ENCODE results near the gene PDP2.

Gene PDP2

DNA sequence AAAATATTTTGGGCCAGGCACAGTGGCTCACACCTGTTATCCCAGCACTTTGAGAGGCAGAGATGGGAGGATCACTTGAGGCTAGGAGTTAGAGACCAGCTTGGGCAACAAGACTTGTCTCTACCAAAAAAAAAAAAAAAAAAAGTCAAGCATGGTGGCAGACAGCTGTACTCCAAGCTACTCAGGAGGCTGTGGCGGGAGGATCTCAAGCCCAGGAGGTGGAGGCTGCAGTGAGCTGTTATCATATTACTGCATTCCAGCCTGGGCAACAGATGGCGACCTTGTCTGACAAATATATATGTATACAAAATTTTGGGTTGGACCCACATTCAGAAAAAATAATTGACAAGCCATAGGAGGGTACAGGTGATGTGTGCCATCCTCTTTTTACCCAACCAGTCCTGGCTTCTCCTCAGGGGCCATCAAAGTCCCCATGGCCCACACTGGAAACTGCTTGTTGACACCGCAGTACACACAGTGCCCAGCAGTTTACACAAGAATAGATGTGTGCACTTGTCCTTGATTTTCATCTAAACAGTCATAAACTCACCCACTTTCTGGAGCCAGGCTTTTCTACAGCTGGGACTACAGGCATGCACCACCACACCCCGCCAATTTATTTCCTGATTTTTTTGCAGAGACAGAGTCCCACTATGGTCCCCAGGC is 56.7 kb downstream of the PDP2 start:
- H3K9me3 ChIP-seq (ENCODE audit: control extremely low read depth in 1 of 5, control insufficient read depth in 4 of 5, insufficient read depth in 2 of 5, low read depth in 1 of 5, low read length in 4 of 5) = no peaks in the 10 kb centered on the region
- no peak overlapping the region for H3K27ac ChIP-seq (ENCODE audit: insufficient read depth in 1 of 2, low read depth in 1 of 2, low read length in 2 of 2, poor library complexity in 1 of 2, severe bottlenecking in 2 of 2)
- DNase-seq = peak in 2 of 3 donors; percentile 45 to 54
- H3K27me3 ChIP-seq (replicated peaks in 2 of 5; ENCODE audit: control insufficient read depth in 4 of 5, insufficient read depth in 5 of 5, low read length in 4 of 5) = no peaks in the 10 kb centered on the region
- WGBS (ENCODE audit: insufficient coverage) = 88% methylated on average over 2 of the region's 4 CpGs
- POLR2A ChIA-PET = no interaction called here
- CTCF ChIA-PET = interaction anchor here (0.7 to 1.3 kb wide), 4 partner anchors 10 to 42 kb away, joined by 3 to 6 read pairs (median 3); no protein-coding TSS in a partner anchor
- H3K4me1 ChIP-seq (ENCODE audit: control extremely low read depth in 1 of 4, control insufficient read depth in 4 of 4, insufficient read depth in 4 of 4, low read length in 3 of 4) = peaks cover 3 to 30% (median 25%) of the 10 kb centered on the region in 4 experiments
- H3K36me3 ChIP-seq (ENCODE audit: control insufficient read depth in 4 of 4, insufficient read depth in 4 of 4, low read length in 3 of 4) = peaks cover 14 to 52% (median 42%) of the 10 kb centered on the region in 4 experiments
- H3K4me3 ChIP-seq (ENCODE audit: control insufficient read depth in 1 of 7, extremely low read depth in 1 of 7, insufficient read depth in 4 of 7, low read depth in 2 of 7, low read length in 6 of 7) = no peak overlapping the region

DNA sequence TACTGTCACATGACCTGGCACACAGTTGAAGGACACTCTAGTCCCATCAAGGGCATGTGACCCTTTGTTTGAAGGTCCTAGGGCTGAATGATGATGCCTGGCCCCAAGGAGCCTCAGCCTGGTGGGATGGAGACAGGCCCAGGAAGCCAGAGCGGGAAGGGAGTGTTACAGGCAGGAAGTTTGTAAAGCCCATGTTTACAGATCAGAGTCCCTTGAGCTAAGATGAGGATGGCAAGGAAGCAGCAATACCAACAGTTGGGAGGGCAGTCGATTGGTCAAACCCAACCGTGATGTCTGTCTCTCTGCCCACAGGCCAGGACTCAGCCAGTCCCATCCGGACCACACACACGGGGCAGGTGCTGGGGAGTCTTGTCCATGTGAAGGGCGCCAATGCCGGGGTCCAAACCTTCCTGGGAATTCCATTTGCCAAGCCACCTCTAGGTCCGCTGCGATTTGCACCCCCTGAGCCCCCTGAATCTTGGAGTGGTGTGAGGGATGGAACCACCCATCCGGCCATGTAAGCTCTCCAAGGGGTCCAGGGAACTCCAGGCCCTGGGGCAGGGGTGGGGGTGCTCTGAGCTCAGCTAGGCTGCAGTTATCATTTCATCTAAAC is 57.5 kb downstream of the PDP2 start:
- H3K27me3 ChIP-seq (replicated peaks in 2 of 5; ENCODE audit: control insufficient read depth in 4 of 5, insufficient read depth in 5 of 5, low read length in 4 of 5) = no peaks in the 10 kb centered on the region

DNA sequence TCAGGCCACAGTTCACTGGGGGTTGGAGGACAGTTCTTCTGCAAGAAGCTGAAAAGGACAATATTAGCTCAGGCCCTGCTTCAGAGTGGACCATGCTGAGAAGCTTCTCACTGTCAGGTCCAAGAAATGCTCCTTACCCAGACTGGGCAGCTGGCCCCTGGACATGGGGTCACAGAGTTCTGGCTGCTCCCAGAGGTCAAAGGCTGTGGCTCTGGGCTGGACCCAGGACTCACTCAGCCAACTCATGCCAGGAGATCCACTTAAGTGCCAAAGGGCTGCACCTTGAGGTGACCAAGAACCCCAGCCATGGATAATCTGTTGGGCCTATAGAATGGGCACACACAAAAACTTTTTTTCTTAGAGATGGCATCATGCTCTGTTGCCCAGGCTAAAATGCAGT is 59.1 kb downstream of the PDP2 start:
- Histone ChIP-seq H3K27ac (ENCODE audit: insufficient read depth in 1 of 2, low read depth in 1 of 2, low read length in 2 of 2, poor library complexity in 1 of 2, severe bottlenecking in 2 of 2) (no peak overlapping the region), H3K4me1 (ENCODE audit: control extremely low read depth in 1 of 4, control insufficient read depth in 4 of 4, insufficient read depth in 4 of 4, low read length in 3 of 4) (peaks cover 0 to 17% (median 16%) of the 10 kb centered on the region in 4 experiments), H3K4me3 (ENCODE audit: control insufficient read depth in 1 of 7, extremely low read depth in 1 of 7, insufficient read depth in 4 of 7, low read depth in 2 of 7, low read length in 6 of 7) (no peak overlapping the region), H3K9me3 (ENCODE audit: control extremely low read depth in 1 of 5, control insufficient read depth in 4 of 5, insufficient read depth in 2 of 5, low read depth in 1 of 5, low read length in 4 of 5) (no peaks in the 10 kb centered on the region), H3K36me3 (ENCODE audit: control insufficient read depth in 4 of 4, insufficient read depth in 4 of 4, low read length in 3 of 4) (peaks cover 16 to 69% (median 57%) of the 10 kb centered on the region in 4 experiments), H3K27me3 (replicated peaks in 2 of 5; ENCODE audit: control insufficient read depth in 4 of 5, insufficient read depth in 5 of 5, low read length in 4 of 5) (no peaks in the 10 kb centered on the region)
- ChIA-PET CTCF (interaction anchor here (0.9 to 1.3 kb wide), 5 partner anchors 10 to 92 kb away, joined by 3 read pairs; partner anchors contain the start of gene RRAD), POLR2A (no interaction called here)
- DNase-seq = no peak

More for the DNA sequence above, 57.5 kb downstream of the PDP2 start:
- no peak for DNase-seq
- H3K4me1 ChIP-seq (ENCODE audit: control extremely low read depth in 1 of 4, control insufficient read depth in 4 of 4, insufficient read depth in 4 of 4, low read length in 3 of 4) = peaks cover 3 to 28% (median 25%) of the 10 kb centered on the region in 4 experiments
- H3K9me3 ChIP-seq (ENCODE audit: control extremely low read depth in 1 of 5, control insufficient read depth in 4 of 5, insufficient read depth in 2 of 5, low read depth in 1 of 5, low read length in 4 of 5) = no peaks in the 10 kb centered on the region
- ChIA-PET CTCF (interaction anchor here (0.7 to 1.3 kb wide), 4 partner anchors 9 to 43 kb away, joined by 3 to 6 read pairs (median 4); no protein-coding TSS in a partner anchor), POLR2A (no interaction called here)
- no peak overlapping the region for H3K27ac ChIP-seq (ENCODE audit: insufficient read depth in 1 of 2, low read depth in 1 of 2, low read length in 2 of 2, poor library complexity in 1 of 2, severe bottlenecking in 2 of 2)
- 99% methylated on average over 9 of the region's 10 CpGs for WGBS (ENCODE audit: insufficient coverage)
- H3K36me3 ChIP-seq (ENCODE audit: control insufficient read depth in 4 of 4, insufficient read depth in 4 of 4, low read length in 3 of 4) = peaks cover 16 to 57% (median 48%) of the 10 kb centered on the region in 4 experiments
- no peak overlapping the region for H3K4me3 ChIP-seq (ENCODE audit: control insufficient read depth in 1 of 7, extremely low read depth in 1 of 7, insufficient read depth in 4 of 7, low read depth in 2 of 7, low read length in 6 of 7)

DNA sequence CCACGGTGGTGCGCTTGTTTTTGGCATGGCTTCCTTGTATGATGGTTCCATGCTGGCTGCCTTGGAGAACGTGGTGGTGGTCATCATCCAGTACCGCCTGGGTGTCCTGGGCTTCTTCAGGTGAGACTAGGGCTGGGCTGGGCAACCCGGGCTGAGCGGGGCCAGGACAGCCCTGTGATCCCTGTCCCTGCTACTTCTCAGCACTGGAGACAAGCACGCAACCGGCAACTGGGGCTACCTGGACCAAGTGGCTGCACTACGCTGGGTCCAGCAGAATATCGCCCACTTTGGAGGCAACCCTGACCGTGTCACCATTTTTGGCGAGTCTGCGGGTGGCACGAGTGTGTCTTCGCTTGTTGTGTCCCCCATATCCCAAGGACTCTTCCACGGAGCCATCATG is 59.9 kb downstream of the PDP2 start:
- Histone ChIP-seq H3K9me3 (ENCODE audit: control extremely low read depth in 1 of 5, control insufficient read depth in 4 of 5, insufficient read depth in 2 of 5, low read depth in 1 of 5, low read length in 4 of 5) (no peaks in the 10 kb centered on the region), H3K36me3 (ENCODE audit: control insufficient read depth in 4 of 4, insufficient read depth in 4 of 4, low read length in 3 of 4) (peaks cover 16 to 69% (median 57%) of the 10 kb centered on the region in 4 experiments), H3K27ac (ENCODE audit: insufficient read depth in 1 of 2, low read depth in 1 of 2, low read length in 2 of 2, poor library complexity in 1 of 2, severe bottlenecking in 2 of 2) (no peak overlapping the region), H3K27me3 (replicated peaks in 2 of 5; ENCODE audit: control insufficient read depth in 4 of 5, insufficient read depth in 5 of 5, low read length in 4 of 5) (no peaks in the 10 kb centered on the region), H3K4me1 (ENCODE audit: control extremely low read depth in 1 of 4, control insufficient read depth in 4 of 4, insufficient read depth in 4 of 4, low read length in 3 of 4) (peaks cover 0 to 14% (median 10%) of the 10 kb centered on the region in 4 experiments), H3K4me3 (ENCODE audit: control insufficient read depth in 1 of 7, extremely low read depth in 1 of 7, insufficient read depth in 4 of 7, low read depth in 2 of 7, low read length in 6 of 7) (no peak overlapping the region)
- ChIA-PET CTCF (interaction anchor here (1.0 to 1.3 kb wide), 2 partner anchors 19 to 73 kb away, joined by 3 read pairs; no protein-coding TSS in a partner anchor), POLR2A (no interaction called here)
- no peak for DNase-seq
- 96% methylated on average over 16 of the region's 16 CpGs for WGBS (ENCODE audit: insufficient coverage)

Data from common myeloid progenitor, CD34-positive (primary cell).